ENCODE data around the gene MKLN1.
"Not testable (repeated sequence)": the region's sequence is repeated elsewhere in the genome, so short reads cannot be mapped to it uniquely, and the experiment has no call there.

The MKLN1 gene

GRCh38 chr7:131312838-131313237, 14.8 kb upstream of the MKLN1 start:
- DNase-seq (ENCODE audit: low read depth in 2 of 2), result no peak

GRCh38 chr7:131320603-131321002, 7.1 kb upstream of the MKLN1 start:
- no peak for DNase-seq (ENCODE audit: low read depth in 2 of 2)

DNA sequence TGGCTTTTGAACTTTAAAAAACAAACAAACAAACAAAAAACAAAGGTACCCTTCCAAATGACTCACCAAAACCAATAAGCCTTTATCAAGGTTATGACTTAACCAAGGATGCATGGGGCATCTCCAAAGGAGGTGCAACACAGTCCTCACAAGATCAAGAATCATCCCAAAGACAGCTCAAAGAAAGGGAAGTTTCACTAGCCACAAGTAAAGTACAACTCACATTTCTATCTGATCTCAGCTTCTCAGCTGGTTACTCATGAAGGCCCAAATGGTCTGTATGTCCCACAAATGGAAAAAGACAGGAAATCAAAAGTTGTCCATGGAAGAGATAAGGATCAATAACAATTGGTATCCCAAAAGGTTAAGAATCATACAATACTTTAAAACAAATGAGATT, 6.0 kb upstream of the MKLN1 start:
- DNase-seq (ENCODE audit: low read depth in 2 of 2), result no peak

GRCh38 chr7:131322061-131322460, 5.6 kb upstream of the MKLN1 start:
- DNase-seq (ENCODE audit: low read depth in 2 of 2), result no peak

DNA sequence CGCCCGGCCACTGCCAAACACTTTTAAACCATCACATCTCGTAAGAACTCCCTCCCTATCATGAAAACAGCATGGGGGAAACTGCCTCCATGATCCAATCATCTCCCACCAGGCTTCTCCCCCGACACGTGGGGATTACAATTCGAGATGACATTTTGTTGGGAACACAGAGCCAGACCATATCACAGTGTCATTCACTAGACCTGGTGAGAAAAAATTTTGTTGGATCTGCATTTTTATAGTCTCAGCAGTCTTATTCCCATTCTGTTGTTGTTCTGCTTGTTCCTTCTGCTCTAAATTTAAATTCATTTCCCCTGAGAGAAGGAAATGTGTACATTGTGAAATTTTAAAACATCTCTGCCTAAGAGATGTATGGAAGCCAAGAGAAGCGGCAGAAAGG, 4.8 kb upstream of the MKLN1 start:
- no peak for DNase-seq (ENCODE audit: low read depth in 2 of 2)

GRCh38 chr7:131325179-131325840, 2.4 kb upstream of the MKLN1 start:
- DNase-seq (ENCODE audit: low read depth in 2 of 2), result peak in 1 of 2 donors; percentile 11

DNA sequence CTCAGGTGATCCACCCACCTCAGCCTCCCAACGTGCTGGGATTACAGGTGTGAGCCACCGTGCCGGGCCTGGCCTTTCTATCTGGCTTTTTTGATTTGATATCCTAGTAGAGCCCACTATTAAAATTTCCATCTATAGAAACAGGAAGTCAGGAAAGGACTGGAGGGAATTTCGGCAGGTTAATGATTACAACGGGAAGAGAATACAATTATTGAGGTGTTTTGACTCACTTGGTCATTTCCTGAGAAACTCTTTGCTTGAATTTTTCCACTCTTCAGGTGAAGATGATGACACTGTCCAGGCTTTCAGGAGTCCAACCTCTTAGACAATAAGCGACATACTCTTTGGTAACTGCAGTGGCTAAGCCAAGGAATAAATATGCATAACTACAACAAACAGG, 1.1 kb upstream of the MKLN1 start:
- DNase-seq (ENCODE audit: low read depth in 2 of 2), result no peak

- no peak for DNase-seq (ENCODE audit: low read depth in 2 of 2)
Measured at GRCh38 chr7:131327049-131327625, 539 bp upstream of the MKLN1 start.

DNA sequence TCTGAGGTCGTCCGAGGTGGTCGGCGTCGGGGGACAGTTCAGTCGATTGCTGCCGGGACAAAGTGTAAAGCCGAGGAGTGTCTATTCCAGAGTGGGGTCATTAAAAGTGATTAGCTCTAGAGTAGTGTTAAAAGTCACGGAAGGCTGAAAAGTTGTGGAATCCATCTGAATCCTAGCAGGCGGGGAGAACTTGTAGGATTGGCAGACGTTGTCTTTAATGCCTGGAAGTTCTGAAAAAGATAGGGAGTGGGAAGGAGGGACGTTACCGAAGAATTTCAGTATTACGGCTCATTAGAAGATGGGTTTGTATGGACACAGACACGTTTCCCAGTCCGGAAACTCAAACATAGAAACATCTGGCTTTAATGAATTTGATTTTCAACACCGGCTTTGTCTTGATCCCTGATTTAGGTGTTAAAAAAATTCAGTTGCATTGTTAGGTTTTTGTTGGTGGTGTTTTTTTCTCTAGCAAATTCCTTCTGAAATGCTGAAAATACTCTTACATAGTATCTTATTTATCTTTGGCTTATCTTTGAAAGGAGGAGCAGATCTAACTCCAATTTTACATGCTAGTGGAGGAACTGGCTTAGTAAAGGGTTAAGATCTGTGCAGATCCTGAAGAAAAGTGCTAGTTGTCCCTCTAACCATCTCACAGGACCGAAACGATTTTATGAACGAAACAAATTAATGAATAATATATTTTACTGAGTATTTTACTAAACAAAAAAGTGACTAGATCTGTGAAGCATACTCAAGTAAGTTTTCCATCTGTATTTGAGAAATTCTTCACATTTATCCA, 900 bp downstream of the MKLN1 start:
- DNase-seq (ENCODE audit: low read depth in 2 of 2), result no peak

DNA sequence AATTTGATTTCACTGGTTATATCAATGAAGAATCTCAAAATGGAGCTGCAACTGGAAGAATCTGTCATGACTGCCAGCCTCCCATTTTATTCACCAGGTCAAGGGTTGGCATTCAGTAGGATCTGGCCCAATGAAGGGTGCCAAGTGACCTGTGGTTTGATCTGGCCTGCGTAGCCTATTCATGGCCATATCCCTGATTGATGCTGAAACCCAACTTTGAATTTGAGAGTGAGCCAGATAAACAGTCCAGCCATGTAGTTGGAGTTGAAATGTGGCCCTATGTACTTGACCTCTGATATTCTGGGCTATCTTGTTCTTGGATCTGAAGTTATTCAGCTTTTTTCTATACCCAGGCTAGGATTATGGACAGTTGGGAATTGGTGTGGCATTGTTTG, 1.5 kb downstream of the MKLN1 start:
- DNase-seq (ENCODE audit: low read depth in 2 of 2), result no peak

DNA sequence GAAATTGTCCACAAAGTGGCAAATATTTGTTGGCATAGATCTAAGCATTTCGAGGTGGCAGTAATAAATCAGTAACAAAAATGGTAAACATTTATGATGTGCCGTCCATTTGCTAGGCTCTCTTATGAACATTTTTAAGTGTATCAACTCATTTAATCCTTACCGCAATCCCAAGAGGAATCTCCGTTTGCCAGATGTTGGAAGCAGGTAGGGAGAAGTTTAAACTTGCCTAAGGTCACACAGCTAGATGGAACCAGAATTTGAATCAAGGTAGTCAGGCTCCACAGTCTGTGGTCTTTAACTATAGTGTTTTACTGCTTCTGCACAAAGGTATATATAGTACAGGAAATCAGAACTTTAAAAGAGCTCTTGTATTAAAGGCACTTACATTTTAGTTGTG, 2.6 kb downstream of the MKLN1 start:
- DNase-seq (ENCODE audit: low read depth in 2 of 2), result no peak

DNA sequence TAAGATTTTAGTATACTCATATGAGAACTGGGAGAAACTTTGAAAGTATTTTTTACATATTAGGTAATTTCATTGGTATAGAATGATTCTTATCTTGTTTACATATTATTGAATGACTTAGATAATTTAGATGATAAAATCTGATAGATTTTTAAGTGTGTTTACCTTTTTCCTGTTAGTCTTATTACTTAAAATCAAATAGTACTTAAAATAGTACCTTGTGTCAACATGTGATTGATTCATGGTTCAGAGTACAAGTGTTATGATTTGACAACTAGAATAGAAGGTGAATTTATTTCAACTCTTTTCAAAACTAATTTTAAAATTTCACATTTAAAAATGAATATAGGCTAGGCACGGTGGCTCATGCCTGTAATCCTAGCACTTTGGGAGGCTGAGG, 4.1 kb downstream of the MKLN1 start:
- DNase-seq (ENCODE audit: low read depth in 2 of 2), result no peak

- DNase-seq (ENCODE audit: low read depth in 2 of 2), result not testable (repeated sequence)
Measured at GRCh38 chr7:131332729-131333128, 5.1 kb downstream of the MKLN1 start.

GRCh38 chr7:131335639-131336381, 8.1 kb downstream of the MKLN1 start:
- DNase-seq (ENCODE audit: low read depth in 2 of 2), result no peak

GRCh38 chr7:131336956-131337355, 9.3 kb downstream of the MKLN1 start:
- no peak for DNase-seq (ENCODE audit: low read depth in 2 of 2)

DNA sequence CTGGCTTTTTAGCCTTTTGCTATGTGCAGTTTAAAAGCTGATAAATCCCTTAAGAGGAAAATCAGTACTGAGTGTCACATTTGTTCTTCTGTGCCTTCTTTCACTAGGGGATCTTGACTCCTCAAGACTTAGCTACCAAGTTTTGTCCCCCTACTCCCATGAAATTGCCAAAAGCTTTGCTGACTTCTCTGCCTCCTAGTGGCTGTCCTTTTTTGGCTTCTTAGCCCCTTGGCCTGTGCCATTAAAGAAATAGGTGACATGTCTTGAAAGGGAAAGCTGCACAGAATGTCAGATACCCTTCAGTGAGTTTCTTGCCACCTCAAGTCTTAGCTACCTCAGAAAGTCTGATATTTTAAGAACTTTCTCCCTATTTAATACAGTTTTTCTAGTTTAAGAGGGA, 10.5 kb downstream of the MKLN1 start:
- no peak for DNase-seq (ENCODE audit: low read depth in 2 of 2)

- no peak for DNase-seq (ENCODE audit: low read depth in 2 of 2)
Measured at GRCh38 chr7:131338691-131339390, 11.2 kb downstream of the MKLN1 start.

- no peak for DNase-seq (ENCODE audit: low read depth in 2 of 2)
Measured at GRCh38 chr7:131341690-131342089, 14.0 kb downstream of the MKLN1 start.

DNA sequence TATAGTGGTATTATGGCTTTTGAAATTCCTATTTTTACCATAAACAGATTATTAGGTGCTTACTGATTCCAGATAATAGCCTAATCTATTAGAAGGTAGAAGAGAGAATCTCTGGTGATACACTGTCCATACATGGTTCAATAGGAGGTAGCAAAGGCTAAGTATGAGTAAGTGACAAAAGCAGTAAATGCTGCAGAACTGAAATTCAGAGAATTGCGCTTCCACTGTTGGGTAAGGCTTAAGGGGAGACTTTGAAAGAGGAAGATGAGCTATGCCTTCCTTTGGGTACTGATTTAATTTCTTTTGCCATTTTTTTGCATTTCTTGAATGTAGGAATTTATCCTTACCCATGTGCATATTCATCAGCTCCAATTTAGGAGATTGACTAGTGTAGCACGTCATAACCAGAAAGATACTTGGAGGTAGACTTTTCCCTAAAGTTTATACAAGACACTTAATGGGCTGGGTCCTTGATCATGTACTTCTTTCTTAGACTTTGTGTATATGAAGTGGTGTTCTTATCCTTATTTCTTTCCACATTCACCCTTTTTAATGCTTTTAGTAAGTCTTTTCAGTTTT, 15.3 kb downstream of the MKLN1 start:
- DNase-seq (ENCODE audit: low read depth in 2 of 2), result no peak

DNA sequence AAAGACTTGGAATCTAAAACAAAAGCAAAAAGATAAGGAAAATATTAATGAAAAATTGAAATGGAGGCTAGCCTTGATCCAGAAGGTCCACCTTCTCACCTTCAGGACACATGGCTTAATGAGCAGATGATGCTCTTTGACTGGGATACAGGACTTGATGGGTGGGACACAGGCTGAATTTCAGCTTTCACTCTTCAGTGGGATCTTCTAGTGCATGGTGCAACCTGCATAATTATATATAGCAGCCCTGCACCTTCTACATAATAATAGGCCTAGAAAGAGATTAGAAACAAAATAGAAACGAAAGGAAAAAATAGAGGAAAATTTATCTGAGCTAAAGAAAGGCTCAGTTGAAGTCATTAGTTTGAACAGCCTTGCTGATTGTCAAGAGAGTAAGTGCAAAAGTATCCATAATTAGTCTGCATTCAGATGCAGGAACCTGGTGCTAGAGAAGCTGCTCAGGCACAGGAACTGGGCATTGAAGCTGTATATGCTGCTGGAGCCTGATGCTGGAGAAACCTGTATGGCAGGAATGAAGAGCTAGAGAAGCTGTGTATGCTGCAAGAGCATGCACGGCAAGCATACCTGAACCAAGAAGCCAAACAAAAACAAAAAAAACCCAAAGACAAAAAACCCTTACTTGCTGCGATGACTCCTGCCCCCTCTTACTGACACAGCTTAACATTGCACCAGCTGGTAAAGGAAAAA, 19.4 kb downstream of the MKLN1 start:
- no peak for DNase-seq (ENCODE audit: low read depth in 2 of 2)

DNA sequence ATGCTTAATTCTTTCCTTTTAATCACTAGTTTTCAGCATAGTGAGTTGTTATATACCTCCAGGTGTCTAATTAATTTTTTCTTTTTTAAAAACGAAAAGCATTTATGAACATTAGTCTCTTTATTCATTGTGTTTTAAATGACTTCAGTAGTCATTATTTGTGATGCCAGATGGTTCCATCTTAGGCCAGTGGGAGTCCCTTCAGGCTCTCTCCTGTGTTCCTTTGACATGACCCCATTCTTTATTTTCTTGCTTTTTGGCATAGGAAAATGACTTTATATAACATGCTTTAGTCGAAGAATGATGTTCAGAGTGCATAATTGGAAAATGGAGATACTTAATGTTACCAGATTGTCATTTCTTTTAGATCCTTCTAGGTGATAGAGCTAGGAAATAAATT, 24.4 kb downstream of the MKLN1 start:
- no peak for DNase-seq (ENCODE audit: low read depth in 2 of 2)
